ENCODE results near the gene DNMT3B.
"Not testable (repeated sequence)": the region's sequence is repeated elsewhere in the genome, so short reads cannot be mapped to it uniquely, and the experiment has no call there.

Gene DNMT3B

DNA sequence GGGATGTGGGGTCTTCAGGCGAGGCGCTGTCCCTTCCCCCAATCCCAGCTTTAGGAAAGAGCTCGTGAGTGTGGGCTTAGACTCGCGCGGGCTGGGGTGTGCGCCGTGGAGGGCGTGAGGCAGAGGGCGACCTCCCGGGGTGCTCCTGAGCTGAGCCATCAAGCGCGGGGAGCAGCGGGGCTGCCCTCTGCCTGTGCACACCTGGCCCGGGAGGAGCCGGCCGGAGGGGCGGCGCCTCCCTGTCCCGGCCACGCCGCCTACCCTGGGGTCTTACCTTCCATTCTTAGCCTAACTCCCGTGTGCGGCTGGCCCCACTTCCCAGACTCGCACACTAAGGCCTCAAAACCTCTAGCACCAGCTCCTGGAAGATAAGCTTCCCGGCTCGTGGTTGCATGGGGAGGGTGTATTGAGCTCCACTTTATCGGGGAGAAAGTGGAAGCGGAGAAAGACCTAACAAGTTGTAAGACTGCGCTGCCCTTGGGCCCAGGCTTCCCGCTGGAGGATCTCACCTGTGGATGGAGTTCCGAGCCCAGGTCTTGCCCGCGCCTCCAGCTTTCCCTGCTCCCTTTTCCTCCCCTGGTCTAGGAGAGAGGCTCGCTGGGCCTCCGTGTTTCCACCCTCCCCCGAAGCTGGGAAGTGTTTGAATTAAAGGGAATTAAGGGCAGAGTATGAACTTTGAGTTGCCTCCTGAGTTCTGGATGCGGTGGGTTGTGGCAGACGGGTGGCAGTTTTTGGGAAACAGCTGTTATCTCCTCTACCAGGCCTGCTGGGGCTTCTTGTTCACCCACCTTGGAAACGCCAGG is 1.2 kb downstream of the DNMT3B start:
- no peak overlapping the region for H3K27ac ChIP-seq (ENCODE audit: low read depth, low read length, severe bottlenecking)
- H3K9me3 ChIP-seq (ENCODE audit: control insufficient read depth, low read length): no peaks in the 10 kb centered on the region
- peaks cover 11% of the 10 kb centered on the region for H3K36me3 ChIP-seq (ENCODE audit: control insufficient read depth, insufficient read depth, low read length)
- H3K4me3 ChIP-seq (ENCODE audit: extremely low read depth, insufficient read depth, low read length, poor library complexity, severe bottlenecking): peak overlapping the region; percentile 79
- WGBS, 2 experiments (ENCODE audit: insufficient coverage in 2 of 2): 1% methylated on average over 23 to 24 of the region's 40 CpGs
- peaks cover 21% of the 10 kb centered on the region for H3K4me1 ChIP-seq (ENCODE audit: control insufficient read depth, insufficient read depth, low read length, poor library complexity, severe bottlenecking)

DNA sequence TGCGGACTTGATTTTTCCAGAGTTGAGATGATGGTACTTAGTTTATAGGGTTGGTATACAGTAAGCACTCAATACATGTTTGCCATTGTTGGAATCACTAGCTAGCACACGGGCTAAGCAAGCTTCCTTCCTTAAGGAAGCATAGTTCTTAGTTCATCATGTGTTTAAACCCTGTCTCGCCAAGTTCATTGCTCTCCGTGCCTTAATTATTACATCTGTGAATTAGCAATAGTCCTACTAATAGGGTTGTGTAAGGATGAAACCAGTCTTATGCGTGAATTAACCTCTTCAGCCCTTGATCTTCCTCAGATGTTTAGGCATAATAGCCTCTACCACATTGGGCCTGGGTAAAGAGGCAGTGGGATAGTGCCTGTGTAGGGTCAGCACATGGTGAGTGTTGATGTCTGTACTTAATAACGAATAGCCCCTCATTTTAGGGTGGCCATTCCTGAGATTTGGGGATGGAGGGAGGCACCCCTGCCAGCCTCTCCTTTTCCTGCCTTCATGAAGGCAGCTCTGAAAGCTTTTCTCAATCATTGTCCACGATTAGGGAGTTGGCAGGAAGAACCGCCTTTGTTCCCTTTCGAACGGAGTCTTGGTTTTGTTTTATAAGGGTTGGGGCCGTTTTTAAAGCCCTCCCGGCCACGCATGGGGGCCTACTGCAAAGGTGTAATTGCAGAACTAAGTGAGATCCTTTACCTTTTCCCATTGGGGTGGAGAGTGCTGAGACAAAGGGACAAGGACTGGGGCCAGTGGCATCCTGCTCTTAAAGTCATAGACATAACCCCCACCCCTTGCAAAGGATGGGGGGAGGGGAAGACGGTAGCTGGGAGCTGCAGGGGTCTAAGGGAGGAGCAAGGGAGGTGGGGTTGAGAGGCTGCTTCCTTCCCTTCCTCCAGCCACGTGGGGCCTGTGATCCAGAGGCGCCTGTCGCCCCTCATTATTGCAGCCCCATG is 2.1 kb downstream of the DNMT3B start:
- H3K27ac ChIP-seq (ENCODE audit: low read depth, low read length, severe bottlenecking): peak overlapping the region; percentile 59
- H3K9me3 ChIP-seq (ENCODE audit: control insufficient read depth, low read length): no peaks in the 10 kb centered on the region
- H3K4me1 ChIP-seq (ENCODE audit: control insufficient read depth, insufficient read depth, low read length, poor library complexity, severe bottlenecking): peaks cover 21% of the 10 kb centered on the region
- H3K36me3 ChIP-seq (ENCODE audit: control insufficient read depth, insufficient read depth, low read length): peaks cover 11% of the 10 kb centered on the region
- WGBS, 2 experiments (ENCODE audit: insufficient coverage in 2 of 2): 0% methylated on average over 3 to 9 of the region's 17 CpGs
- H3K4me3 ChIP-seq (ENCODE audit: extremely low read depth, insufficient read depth, low read length, poor library complexity, severe bottlenecking): peak overlapping the region; percentile 79

DNA sequence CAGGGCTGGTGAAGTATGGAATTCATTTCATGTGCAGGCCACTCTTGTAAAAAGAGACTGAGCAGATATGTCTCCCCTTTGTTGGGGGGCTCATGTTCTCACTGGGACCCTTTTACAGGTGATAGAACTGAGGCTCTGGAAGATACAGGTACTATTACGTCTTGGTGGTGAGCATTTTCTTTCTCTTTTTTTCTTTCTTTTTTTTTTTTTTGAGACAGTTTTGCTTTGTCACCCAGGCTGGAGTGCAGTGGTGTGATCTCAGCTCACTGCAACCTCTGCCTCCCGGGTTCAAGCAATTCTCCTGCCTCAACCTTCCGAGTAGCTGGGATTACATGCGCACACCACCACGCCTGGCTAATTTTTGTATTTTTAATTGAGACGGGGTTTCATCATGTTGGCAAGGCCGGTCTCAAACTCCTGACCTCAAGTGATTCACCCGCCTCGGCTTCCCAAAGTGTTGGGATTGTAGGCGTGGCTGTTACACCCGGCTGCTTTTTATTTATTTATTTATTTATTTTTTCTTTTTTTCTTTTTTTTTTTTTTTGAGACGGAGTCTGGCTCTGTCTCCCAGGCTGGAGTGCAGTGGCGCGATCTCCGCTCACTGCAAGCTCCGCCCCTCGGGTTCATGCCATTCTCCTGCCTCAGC is 3.2 kb downstream of the DNMT3B start:
- Histone ChIP-seq H3K36me3 (ENCODE audit: control insufficient read depth, insufficient read depth, low read length) (peaks cover 11% of the 10 kb centered on the region), H3K27ac (ENCODE audit: low read depth, low read length, severe bottlenecking) (peak overlapping the region; percentile 59), H3K4me1 (ENCODE audit: control insufficient read depth, insufficient read depth, low read length, poor library complexity, severe bottlenecking) (peaks cover 21% of the 10 kb centered on the region)
- WGBS, 2 experiments (ENCODE audit: insufficient coverage in 2 of 2): 90 to 97% methylated on average over 5 to 9 of the region's 17 CpGs
- H3K4me3 ChIP-seq (ENCODE audit: extremely low read depth, insufficient read depth, low read length, poor library complexity, severe bottlenecking); H3K9me3 ChIP-seq (ENCODE audit: control insufficient read depth, low read length): not testable (repeated sequence)

DNA sequence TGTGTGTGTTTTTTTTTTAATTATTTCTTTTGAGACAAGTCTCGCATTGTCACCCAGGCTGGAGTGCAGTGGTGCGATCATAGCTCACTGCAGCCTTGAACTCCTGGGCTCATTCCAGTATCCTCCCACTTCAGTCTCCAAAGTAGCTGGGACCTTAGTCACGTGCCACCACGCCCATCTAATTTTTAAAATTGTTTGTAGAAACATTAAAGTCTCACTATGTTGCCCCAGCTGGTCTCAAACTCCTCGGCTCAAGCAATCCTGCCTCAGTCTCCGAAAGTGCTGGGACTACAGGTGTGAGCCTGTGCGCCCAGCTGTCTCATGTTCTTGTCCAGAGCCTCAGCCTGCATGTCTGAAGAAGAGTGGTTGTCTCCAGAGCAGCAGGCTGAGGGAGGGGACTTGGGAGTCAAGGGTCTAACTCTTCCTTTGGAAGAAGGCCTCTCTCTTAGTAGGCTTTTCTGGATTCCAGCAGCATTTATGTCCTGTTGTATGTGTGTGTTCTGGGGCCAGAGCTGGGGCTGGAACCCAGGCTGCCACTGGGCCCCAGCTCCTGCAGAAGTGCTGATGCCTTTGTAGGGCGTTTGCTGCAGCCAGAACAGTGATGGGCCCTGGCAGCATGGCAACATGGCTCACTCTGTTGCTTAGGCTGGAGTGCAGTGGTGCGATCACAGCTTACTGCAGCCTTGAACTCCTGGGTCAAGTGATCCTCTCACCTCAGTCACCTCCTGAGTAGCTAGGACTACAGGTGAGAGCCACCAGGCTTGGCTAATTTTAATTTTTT is 5.4 kb downstream of the DNMT3B start:
- H3K36me3 ChIP-seq (ENCODE audit: control insufficient read depth, insufficient read depth, low read length): peaks cover 11% of the 10 kb centered on the region
- no peaks in the 10 kb centered on the region for H3K9me3 ChIP-seq (ENCODE audit: control insufficient read depth, low read length)
- no peak overlapping the region for H3K4me3 ChIP-seq (ENCODE audit: extremely low read depth, insufficient read depth, low read length, poor library complexity, severe bottlenecking)
- 90 to 95% methylated on average over 5 to 7 of the region's 9 CpGs for WGBS, 2 experiments (ENCODE audit: insufficient coverage in 2 of 2)
- no peak overlapping the region for H3K27ac ChIP-seq (ENCODE audit: low read depth, low read length, severe bottlenecking)
- peaks cover 17% of the 10 kb centered on the region for H3K4me1 ChIP-seq (ENCODE audit: control insufficient read depth, insufficient read depth, low read length, poor library complexity, severe bottlenecking)

DNA sequence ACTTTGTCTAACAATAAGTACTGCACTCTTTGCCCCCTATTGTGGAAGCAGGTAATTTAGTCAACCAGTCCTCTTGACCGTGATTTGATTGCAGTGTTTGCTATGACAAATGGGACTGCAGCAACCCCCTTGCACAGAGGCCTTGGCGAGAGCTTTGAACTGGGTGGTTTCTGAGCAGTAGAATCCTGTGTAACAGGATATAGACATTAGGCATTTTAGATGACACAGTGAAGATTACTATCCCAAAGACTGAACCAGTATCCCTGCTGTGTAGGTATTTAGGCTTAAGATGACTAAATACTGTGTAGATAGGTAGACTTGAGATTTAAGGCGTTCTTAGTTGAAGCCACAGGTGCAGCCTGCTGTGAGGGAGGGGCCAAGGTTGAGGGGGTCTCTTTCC is 9.9 kb downstream of the DNMT3B start:
- Histone ChIP-seq H3K27ac (ENCODE audit: low read depth, low read length, severe bottlenecking) (no peak overlapping the region), H3K9me3 (ENCODE audit: control insufficient read depth, low read length) (no peaks in the 10 kb centered on the region), H3K4me3 (ENCODE audit: extremely low read depth, insufficient read depth, low read length, poor library complexity, severe bottlenecking) (no peak overlapping the region), H3K36me3 (ENCODE audit: control insufficient read depth, insufficient read depth, low read length) (peaks cover 11% of the 10 kb centered on the region), H3K4me1 (ENCODE audit: control insufficient read depth, insufficient read depth, low read length, poor library complexity, severe bottlenecking) (peaks cover 16% of the 10 kb centered on the region)
- WGBS, 2 experiments (ENCODE audit: insufficient coverage in 2 of 2): 100% methylated on average over 2 to 3 of the region's 3 CpGs

DNA sequence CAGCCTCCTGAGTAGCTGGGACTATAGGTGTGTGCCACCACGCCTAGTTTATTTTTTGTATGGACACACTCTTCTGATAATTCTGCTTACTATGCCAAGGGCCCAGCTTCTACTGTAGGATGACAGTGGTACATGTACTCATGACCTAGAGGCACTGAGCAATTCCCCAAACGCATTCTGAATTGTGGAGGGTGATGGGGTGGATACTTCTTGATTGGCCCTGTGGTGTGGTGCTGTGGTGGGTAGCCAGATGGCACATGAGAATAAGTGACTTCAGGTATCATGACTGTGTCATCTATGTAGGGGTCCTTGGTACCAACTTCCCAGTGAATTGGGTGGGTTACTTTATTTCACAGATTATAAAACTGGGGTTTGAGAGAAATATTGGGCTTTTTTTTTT is 11.0 kb downstream of the DNMT3B start:
- peaks cover 16% of the 10 kb centered on the region for H3K4me1 ChIP-seq (ENCODE audit: control insufficient read depth, insufficient read depth, low read length, poor library complexity, severe bottlenecking)
- no peaks in the 10 kb centered on the region for H3K9me3 ChIP-seq (ENCODE audit: control insufficient read depth, low read length)
- H3K4me3 ChIP-seq (ENCODE audit: extremely low read depth, insufficient read depth, low read length, poor library complexity, severe bottlenecking): no peak overlapping the region
- H3K36me3 ChIP-seq (ENCODE audit: control insufficient read depth, insufficient read depth, low read length): peaks cover 3% of the 10 kb centered on the region
- WGBS, 2 experiments (ENCODE audit: insufficient coverage in 2 of 2): 90 to 92% methylated on average over 2 of the region's 2 CpGs
- H3K27ac ChIP-seq (ENCODE audit: low read depth, low read length, severe bottlenecking): no peak overlapping the region

DNA sequence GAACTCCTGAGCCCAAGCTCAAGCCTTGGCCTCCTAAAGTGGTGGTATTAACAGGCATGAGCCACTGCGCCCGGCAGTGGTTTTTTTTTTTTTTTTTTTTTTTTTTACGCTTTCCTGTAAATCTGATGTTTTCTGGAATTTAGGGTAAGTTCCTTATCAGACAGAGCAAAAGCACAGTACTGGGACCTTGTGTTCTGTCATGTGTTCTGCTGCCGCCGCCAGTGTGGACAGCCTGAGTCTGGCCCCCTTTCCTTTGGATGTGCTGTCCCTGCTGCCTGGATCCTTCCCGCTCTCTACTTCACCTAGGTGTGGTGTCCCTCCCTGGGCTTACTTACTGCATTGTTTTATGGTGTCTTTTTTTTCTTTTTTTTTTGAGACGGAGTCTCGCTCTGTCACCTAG is 11.7 kb downstream of the DNMT3B start:
- H3K36me3 ChIP-seq (ENCODE audit: control insufficient read depth, insufficient read depth, low read length): peaks cover 6% of the 10 kb centered on the region

DNA sequence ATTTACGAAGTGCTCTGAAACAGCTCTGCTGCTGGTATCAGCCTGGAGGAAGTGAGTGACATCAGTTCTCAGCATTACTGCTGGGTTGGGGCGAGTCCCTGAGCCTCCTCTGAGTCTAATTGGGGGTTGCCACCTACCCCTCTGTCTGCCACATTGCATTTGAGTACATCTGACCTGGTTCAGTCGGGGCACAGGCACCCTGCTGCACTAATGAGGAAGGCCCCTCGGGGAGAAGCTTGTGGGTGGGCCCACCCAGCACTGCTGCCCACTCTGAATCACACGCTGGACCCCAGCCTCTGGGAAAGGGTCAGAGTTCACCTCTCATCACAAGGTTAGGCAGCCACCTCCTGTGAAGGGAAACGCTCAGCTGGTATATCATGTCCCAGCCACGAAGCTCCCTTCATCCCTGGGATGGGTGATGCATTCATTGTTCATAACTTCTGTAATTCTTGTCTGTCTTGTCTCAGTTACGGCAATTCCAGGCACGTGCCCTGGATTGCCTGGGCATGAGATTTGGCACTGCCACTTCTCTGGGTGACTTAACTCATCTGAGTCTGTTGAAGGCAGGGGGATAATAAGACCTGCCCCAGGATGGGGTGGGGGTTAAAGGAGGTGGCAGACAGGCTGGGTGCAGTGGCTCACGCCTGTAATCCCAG is 13.3 kb downstream of the DNMT3B start:
- WGBS, 2 experiments (ENCODE audit: insufficient coverage in 2 of 2): 92 to 96% methylated on average over 8 of the region's 10 CpGs
- no peaks in the 10 kb centered on the region for H3K9me3 ChIP-seq (ENCODE audit: control insufficient read depth, low read length)
- H3K27ac ChIP-seq (ENCODE audit: low read depth, low read length, severe bottlenecking): no peak overlapping the region
- peaks cover 16% of the 10 kb centered on the region for H3K4me1 ChIP-seq (ENCODE audit: control insufficient read depth, insufficient read depth, low read length, poor library complexity, severe bottlenecking)
- peaks cover 12% of the 10 kb centered on the region for H3K36me3 ChIP-seq (ENCODE audit: control insufficient read depth, insufficient read depth, low read length)
- H3K4me3 ChIP-seq (ENCODE audit: extremely low read depth, insufficient read depth, low read length, poor library complexity, severe bottlenecking): no peak overlapping the region

More for the DNA sequence above, 11.7 kb downstream of the DNMT3B start:
- peaks cover 16% of the 10 kb centered on the region for H3K4me1 ChIP-seq (ENCODE audit: control insufficient read depth, insufficient read depth, low read length, poor library complexity, severe bottlenecking)
- H3K27ac ChIP-seq (ENCODE audit: low read depth, low read length, severe bottlenecking): no peak overlapping the region
- WGBS, 2 experiments (ENCODE audit: insufficient coverage in 2 of 2): 92% methylated on average over 3 to 4 of the region's 8 CpGs
- H3K9me3 ChIP-seq (ENCODE audit: control insufficient read depth, low read length): no peaks in the 10 kb centered on the region
- no peak overlapping the region for H3K4me3 ChIP-seq (ENCODE audit: extremely low read depth, insufficient read depth, low read length, poor library complexity, severe bottlenecking)

DNA sequence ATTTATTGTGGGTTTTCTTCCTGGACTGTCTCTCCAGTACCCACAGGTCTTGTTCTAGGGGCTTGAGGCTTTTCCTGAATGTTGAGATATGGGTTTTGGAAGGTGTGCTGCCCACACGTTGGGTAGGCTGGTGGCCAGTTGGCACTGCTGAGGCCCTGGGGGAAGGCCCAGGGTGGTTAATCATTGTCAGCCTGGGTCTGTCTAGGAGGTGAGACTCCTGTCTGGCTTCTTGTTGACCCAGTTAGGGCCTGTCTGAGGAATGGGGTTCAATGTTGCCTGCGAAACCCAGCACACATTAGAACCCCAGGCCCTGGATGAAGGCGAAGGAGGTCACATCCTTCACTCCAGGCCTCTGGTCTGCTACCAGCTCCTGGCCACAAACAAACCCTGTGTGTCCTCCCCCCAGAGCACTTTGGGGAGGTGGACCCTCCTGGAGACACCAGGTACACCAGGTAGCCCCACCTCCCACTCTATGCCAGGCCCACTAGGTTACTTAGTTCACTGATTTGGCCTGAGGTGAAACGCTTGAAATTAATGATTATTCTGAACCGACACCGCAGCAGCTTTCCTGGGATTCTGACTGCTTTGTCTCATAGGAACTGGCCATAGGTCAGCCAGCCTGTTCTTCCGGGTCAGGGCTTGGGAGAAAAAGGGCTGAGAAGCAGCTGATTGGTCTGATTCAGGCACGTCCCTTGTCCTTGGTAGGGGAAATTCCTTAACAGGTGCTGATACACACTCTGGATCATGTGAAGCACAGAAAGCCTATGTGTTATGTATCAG is 15.2 kb downstream of the DNMT3B start:
- Histone ChIP-seq H3K36me3 (ENCODE audit: control insufficient read depth, insufficient read depth, low read length) (peaks cover 31% of the 10 kb centered on the region), H3K9me3 (ENCODE audit: control insufficient read depth, low read length) (no peaks in the 10 kb centered on the region), H3K4me3 (ENCODE audit: extremely low read depth, insufficient read depth, low read length, poor library complexity, severe bottlenecking) (no peak overlapping the region), H3K27ac (ENCODE audit: low read depth, low read length, severe bottlenecking) (no peak overlapping the region), H3K4me1 (ENCODE audit: control insufficient read depth, insufficient read depth, low read length, poor library complexity, severe bottlenecking) (peaks cover 12% of the 10 kb centered on the region)
- 91 to 95% methylated on average over 8 of the region's 8 CpGs for WGBS, 2 experiments (ENCODE audit: insufficient coverage in 2 of 2)
